Small intestine (tissue), 7 donors: ENCODE data around the gene GFRA3. TPM values are rescaled to one million over a fixed set of nuclear protein-coding genes. Genes with fewer than 3 reads are reported as not detected.
A peak's percentile ranks its signal among the peaks of the same experiment; 100 is the strongest.

ENCODE experiments used
- DNase-seq, 2 donors: peaks; one replicate each; pipeline versions ENCODE4 v3.0.0 to v3.0.0-alpha.2; 2013
- FAIRE-seq: peaks from 2 replicates; lab custom pipeline; 2012; peaks lifted over from hg19 to GRCh38; lab: Jason Lieb, UNC
- H3K27ac ChIP-seq, 3 donors: one replicate each; pipeline ENCODE4 v1.5.1; 2013; ENCODE audit warnings: low read length in 2 of 3, mild to moderate bottlenecking in 2 of 3, control low read depth in 1 of 3, inconsistent platforms in 1 of 3, low read depth in 1 of 3, moderate library complexity in 1 of 3
- H3K27me3 ChIP-seq, 3 donors: one replicate each; pipeline ENCODE4 v1.6.1; 2013; ENCODE audit warnings: low read length in 3 of 3, inconsistent platforms in 1 of 3; ENCODE audit not compliant: control insufficient read depth in 3 of 3, insufficient read depth in 3 of 3
- H3K36me3 ChIP-seq, 3 donors: one replicate each; pipeline ENCODE4 v1.6.1; 2013; ENCODE audit warnings: low read length in 3 of 3, inconsistent platforms in 1 of 3, low read depth in 1 of 3, mild to moderate bottlenecking in 1 of 3, moderate library complexity in 1 of 3; ENCODE audit not compliant: control insufficient read depth in 3 of 3, insufficient read depth in 2 of 3
- H3K4me1 ChIP-seq, 3 donors: one replicate each; pipeline ENCODE4 v1.6.1; 2013; ENCODE audit warnings: low read length in 2 of 3, inconsistent platforms in 1 of 3, low read depth in 1 of 3, mild to moderate bottlenecking in 1 of 3, moderate library complexity in 1 of 3; ENCODE audit not compliant: control insufficient read depth in 3 of 3, insufficient read depth in 2 of 3
- H3K4me3 ChIP-seq, 3 donors: one replicate each; pipeline ENCODE4 v1.5.1; 2013; ENCODE audit warnings: low read length in 3 of 3, control low read depth in 1 of 3, inconsistent platforms in 1 of 3, low read depth in 1 of 3, mild to moderate bottlenecking in 1 of 3, moderate library complexity in 1 of 3
- H3K9me3 ChIP-seq, 2 donors: one replicate each; pipeline ENCODE4 v1.6.1; 2013; ENCODE audit warnings: low read depth in 1 of 2, low read length in 1 of 2; ENCODE audit not compliant: control insufficient read depth in 2 of 2, insufficient read depth in 1 of 2
- WGBS, 3 donors: extraction: QIAGEN DNeasy Blood & Tissue Kit; methylation state at CpG; one replicate each; pipeline ENCODE4 v1.1.7; 2013; 5-methylcytosine and 5-hydroxymethylcytosine counted together
- polyA plus RNA-seq, 4 donors: library from polyadenylated mRNA; stranded (reverse) in 3 of 4; unstranded in 1 of 4; fragments of 200-250 nt in 3 of 4; fragments of 120-200 nt in 1 of 4; gene quantifications; one replicate each; pipeline versions ENCODE4 v1.2.1 to v1.2.3, GENCODE V29; 2013
- donor health status: healthy with polysubstance abuse.
- donor health status: control.
- donor health status: control.
- donor health status: Bipolar disorder and iron deficiency.
- donor health status: healthy.

The GFRA3 gene
- polyA plus RNA-seq, 4 donors, result 0.67 to 4.2 (median 1.1) TPM; not detected in 1

DNA sequence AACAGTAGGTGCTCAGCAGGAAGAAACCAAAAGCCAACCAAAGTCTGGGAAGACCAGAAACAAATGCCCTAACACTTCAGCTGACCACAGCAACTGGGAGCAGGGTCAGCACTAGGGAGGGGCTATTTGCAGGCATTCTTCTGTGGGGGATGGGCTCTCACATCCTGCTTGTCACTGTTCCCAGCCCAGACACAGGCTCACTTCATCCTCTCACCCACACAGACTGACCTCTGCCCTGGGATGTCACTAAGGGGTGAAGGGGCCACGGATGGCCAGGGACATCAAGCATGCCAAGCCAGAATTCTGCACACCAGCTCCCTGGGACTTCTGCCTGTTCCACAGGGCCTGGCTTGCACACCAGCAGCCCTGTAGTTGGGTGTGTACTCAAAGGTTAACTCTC, 28.7 kb downstream of the GFRA3 start:
- H3K9me3 ChIP-seq, result no peaks in the 10 kb centered on the region
- FAIRE-seq (no peak), DNase-seq (no peak)
- H3K4me1 ChIP-seq, result no peaks in the 10 kb centered on the region
- no peak overlapping the region for H3K4me3 ChIP-seq
- no peaks in the 10 kb centered on the region for H3K36me3 ChIP-seq
- 33 to 42% (median 42%) methylated on average over 1 of the region's 1 CpG for WGBS, 3 donors
- no peak overlapping the region for H3K27ac ChIP-seq
- peaks cover 0 to 34% (median 14%) of the 10 kb centered on the region in 3 donors for H3K27me3 ChIP-seq

DNA sequence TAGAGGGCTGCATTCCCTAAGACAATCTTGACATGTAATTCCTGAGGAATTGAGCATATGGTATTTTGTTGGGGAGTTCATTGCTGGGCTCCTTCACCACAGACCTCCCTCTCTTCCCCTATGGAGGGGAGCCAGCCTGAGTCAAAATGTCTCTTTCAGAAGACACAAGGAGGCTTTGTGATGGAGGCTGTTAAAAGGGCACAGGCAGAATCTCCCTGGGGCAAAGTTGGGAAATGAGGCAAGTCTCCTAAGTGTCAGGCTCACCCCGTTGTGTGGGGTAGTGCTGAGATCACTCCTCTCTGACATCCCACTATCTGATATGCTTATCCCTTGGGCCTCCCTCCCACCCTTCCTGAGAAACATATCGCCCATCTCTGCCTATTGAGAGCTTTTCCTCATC, 30.6 kb downstream of the GFRA3 start:
- DNase-seq, result no peak
- WGBS, 3 donors, result 38 to 65% (median 40%) methylated on average over 2 of the region's 2 CpGs
- no peak overlapping the region for H3K4me3 ChIP-seq
- no peaks in the 10 kb centered on the region for H3K9me3 ChIP-seq
- peaks cover 0 to 45% (median 17%) of the 10 kb centered on the region in 3 donors for H3K27me3 ChIP-seq
- no peaks in the 10 kb centered on the region for H3K36me3 ChIP-seq
- no peak for FAIRE-seq
- no peak overlapping the region for H3K27ac ChIP-seq
- H3K4me1 ChIP-seq, result no peaks in the 10 kb centered on the region

DNA sequence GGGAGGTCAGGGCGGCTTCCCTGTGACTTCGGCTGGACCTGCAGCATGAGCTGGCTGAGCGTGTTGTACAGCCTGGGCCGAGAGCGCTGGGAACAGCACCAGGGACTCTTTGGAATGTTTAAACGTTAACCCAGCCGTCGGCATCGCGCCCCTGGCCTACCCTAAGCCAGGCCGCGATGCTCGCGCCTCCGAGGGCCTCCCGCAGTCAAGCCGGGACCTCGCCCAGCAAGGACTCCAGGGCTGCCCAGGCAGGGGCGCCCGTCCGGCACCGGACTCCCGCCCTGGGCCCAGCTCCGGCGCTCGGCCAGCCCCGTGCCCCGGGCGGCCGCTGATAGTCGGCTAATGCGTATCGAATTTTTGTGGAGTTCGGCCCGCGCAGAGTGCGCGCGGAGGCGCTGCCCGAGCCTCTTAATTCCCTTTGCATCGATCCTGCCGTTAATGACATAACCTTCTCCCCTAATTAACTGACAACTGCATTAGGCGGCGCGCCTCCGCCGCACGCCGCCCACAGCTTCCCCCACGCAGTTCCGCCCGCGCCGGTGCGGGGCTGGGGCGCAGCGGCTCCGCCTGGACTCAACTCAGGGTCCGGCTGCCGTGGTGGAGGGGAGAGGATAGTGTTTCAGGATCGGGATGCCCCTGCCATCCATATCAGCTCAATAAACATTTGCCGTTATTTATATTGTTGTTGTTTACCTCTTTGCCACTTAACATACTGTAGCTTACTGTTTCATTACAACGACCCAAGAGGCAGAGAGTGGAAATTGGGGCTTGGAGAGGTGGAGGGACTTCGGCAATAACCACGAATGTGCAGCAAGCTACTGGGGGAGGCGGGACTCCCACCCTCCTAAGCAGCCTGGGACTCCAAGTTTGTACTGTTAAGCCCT, 32.5 kb downstream of the GFRA3 start:
- Histone ChIP-seq H3K4me1 (no peaks in the 10 kb centered on the region), H3K9me3 (no peaks in the 10 kb centered on the region), H3K4me3 (peak overlapping the region in 2 of 3 donors; percentile 17 to 20), H3K27ac (no peak overlapping the region), H3K27me3 (peaks cover 0 to 46% (median 17%) of the 10 kb centered on the region in 3 donors), H3K36me3 (no peaks in the 10 kb centered on the region)
- DNase-seq, result peak; percentile 10 to 50
- WGBS, 3 donors, result 4 to 5% (median 5%) methylated on average over 59 to 67 of the region's 67 CpGs
- FAIRE-seq, result no peak

DNA sequence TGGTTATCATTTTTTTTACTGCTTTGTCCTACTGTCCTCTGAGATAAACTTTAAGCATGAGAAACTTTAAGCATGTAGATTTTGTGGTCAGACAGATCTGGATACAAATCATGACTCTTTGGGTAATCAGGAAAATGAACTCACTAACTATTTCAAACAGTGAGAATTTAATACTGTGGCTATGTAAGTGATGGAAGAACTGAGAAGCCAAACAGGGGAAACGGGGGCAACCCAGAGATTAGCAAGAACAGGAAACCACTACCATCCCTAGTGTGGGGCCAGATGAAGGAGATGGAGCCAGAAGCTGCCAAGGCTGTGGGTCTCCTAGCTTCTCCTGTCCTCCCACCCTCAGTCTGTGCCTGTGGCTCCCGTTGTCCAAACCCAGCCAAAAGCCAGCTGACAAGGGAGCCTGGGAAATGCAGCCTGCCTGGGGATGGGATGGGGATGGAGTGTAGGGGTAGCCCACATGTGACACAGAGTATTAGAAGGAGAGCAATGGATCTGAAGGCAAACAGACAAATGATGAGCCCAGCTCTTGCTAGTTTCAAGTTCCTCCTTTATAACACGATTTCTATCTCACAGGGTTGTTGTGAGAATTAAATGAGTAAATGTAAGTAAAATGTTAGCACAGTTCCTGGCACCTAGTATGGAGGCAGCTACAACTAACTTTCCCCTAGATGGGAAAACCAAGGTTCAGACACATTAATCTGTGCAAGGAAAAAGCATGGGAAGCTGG, 33.6 kb downstream of the GFRA3 start:
- 52 to 54% (median 53%) methylated on average over 3 of the region's 3 CpGs for WGBS, 3 donors
- Histone ChIP-seq H3K4me1 (no peaks in the 10 kb centered on the region), H3K36me3 (no peaks in the 10 kb centered on the region), H3K27ac (no peak overlapping the region), H3K27me3 (peaks cover 0 to 46% (median 17%) of the 10 kb centered on the region in 3 donors), H3K9me3 (no peaks in the 10 kb centered on the region), H3K4me3 (no peak overlapping the region)
- DNase-seq, result no peak
- no peak for FAIRE-seq

DNA sequence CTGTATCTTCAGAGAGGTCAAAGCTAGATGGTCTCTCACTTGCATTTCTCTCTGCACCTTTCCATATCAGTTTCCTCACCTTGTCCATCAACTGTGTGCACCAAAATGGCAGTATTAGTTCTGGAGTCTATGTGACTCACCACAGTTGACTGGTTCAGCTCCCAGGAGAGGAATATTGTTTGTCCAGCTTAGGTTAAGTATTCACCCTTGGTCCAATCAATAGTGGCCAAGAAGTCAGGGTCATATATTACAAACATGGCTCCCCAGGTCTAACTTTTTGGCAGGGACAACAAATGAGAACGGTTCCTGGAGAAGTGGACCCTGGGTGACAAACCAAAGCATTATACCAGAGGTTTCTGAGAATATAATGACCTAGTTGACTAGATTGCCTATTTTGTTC, 36.4 kb downstream of the GFRA3 start:
- DNase-seq (no peak), FAIRE-seq (no peak)
- H3K9me3 ChIP-seq, result no peaks in the 10 kb centered on the region
- peaks cover 0 to 34% (median 15%) of the 10 kb centered on the region in 3 donors for H3K27me3 ChIP-seq
- no peaks in the 10 kb centered on the region for H3K4me1 ChIP-seq
- no peak overlapping the region for H3K4me3 ChIP-seq
- 81 to 88% (median 84%) methylated on average over 1 of the region's 1 CpG for WGBS, 3 donors
- no peaks in the 10 kb centered on the region for H3K36me3 ChIP-seq
- H3K27ac ChIP-seq, result no peak overlapping the region

DNA sequence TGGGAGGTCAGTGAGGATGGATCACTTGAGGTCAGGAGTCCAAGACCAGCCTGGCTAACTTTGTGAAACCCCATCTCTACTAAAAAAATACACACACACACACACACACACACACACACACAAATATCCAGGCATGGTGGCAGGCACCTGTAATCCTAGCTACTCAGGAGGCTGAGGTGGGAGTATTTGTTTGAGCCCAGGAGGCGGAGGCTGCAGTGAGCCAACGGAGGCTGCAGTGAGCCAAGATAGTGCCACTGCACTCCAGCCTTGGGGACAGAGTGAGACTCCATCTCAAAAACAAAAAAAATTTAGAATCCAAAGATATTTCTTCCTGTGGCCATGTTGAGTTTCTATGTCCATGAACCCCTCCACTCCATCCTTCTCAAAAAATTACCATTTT, 39.8 kb downstream of the GFRA3 start:
- Histone ChIP-seq H3K4me1 (no peaks in the 10 kb centered on the region), H3K27me3 (peaks cover 0 to 9% (median 2%) of the 10 kb centered on the region in 3 donors), H3K4me3 (no peak overlapping the region), H3K36me3 (no peaks in the 10 kb centered on the region), H3K9me3 (no peaks in the 10 kb centered on the region), H3K27ac (no peak overlapping the region)
- no peak for FAIRE-seq
- 72 to 88% (median 79%) methylated on average over 2 of the region's 2 CpGs for WGBS, 3 donors
- no peak for DNase-seq

DNA sequence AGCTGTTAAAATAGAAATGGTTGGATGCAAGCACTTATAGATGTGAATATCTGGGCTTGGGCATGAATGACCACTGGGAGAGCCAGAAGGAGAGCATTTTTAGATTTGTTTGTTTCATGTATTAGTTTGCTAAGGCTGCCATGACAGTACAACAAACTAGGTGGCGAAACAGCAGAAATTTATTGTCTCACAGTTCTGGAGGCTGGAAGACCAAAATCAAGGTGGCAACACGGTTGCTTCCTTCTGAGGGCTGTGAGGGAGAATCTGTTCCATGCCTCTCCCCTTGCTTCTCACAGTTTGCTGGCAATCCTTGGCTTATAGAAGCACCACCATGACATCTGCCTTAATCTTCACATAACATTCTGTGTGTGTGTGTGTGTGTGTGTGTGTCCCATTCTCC, 41.1 kb downstream of the GFRA3 start:
- Histone ChIP-seq H3K27me3 (no peaks in the 10 kb centered on the region), H3K9me3 (no peaks in the 10 kb centered on the region), H3K4me1 (no peaks in the 10 kb centered on the region), H3K36me3 (no peaks in the 10 kb centered on the region), H3K27ac (no peak overlapping the region), H3K4me3 (no peak overlapping the region)
- FAIRE-seq, result no peak
- 49 to 74% (median 60%) methylated on average over 2 of the region's 2 CpGs for WGBS, 3 donors
- DNase-seq, result no peak

DNA sequence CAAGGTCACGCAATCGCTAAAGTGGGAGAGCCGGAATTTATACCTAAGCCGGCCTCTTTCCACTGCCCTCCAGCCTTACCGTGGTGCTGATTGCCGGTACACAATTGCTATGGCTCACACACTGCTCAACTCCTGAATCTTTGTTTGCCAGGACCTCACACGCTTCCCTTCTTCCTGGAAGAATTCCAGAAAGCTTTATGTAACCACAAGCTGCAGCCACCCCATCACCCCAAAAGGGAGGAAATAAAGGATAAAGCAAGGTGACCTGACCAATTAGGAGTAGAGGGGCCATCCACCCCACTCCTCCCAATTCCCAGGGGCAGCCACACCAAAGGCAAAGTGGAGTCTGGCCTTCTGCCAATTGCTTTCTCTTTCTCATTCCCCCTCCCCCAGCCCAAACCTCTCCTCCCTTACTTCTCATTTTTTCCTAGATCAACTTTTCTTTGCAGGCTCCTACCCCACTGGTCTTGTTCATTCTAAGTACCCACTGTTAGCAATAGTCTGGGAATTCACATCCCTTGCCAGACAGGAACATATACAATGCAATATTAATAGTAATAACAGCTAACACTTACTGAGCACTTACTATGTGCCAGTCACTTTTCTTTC, 43.3 kb downstream of the GFRA3 start:
- no peaks in the 10 kb centered on the region for H3K36me3 ChIP-seq
- H3K4me1 ChIP-seq, result no peaks in the 10 kb centered on the region
- DNase-seq (peak; percentile 11 to 15), FAIRE-seq (no peak)
- 16 to 51% (median 19%) methylated on average over 7 of the region's 7 CpGs for WGBS, 3 donors
- peaks cover 0 to 14% of the 10 kb centered on the region in 2 donors for H3K9me3 ChIP-seq
- H3K27me3 ChIP-seq, result no peaks in the 10 kb centered on the region
- H3K4me3 ChIP-seq, result no peak overlapping the region
- H3K27ac ChIP-seq, result no peak overlapping the region
